GM19438 (cell line): ENCODE measurements around the gene PPIP5K2.
"Not testable (repeated sequence)": the region's sequence is repeated elsewhere in the genome, so short reads cannot be mapped to it uniquely, and the experiment has no call there.

Experiments
- ATAC-seq: cut with Tn5 transposase; IDR thresholded peaks from one replicate; pipeline ENCODE4 v1.9.1; 2021; ENCODE audit warnings: low read depth; ENCODE audit not compliant: unreplicated experiment

PPIP5K2 gene

GRCh38 chr5:103120607-103121200 is 603 bp downstream of the PPIP5K2 start:
- ATAC-seq: peak; percentile 5

- ATAC-seq: no peak
Observed at GRCh38 chr5:103122242-103122641, 2.1 kb downstream of the PPIP5K2 start.

- ATAC-seq: no peak
Observed at GRCh38 chr5:103126557-103126956, 6.5 kb downstream of the PPIP5K2 start.

GRCh38 chr5:103127292-103127817 is 7.3 kb downstream of the PPIP5K2 start:
- no peak for ATAC-seq

GRCh38 chr5:103128202-103128601 is 8.1 kb downstream of the PPIP5K2 start:
- ATAC-seq: no peak

GRCh38 chr5:103132684-103133083 is 12.6 kb downstream of the PPIP5K2 start:
- no peak for ATAC-seq

- ATAC-seq: no peak
Observed at GRCh38 chr5:103133231-103133630, 13.1 kb downstream of the PPIP5K2 start.

GRCh38 chr5:103135461-103135860 is 15.4 kb downstream of the PPIP5K2 start:
- ATAC-seq: no peak

GRCh38 chr5:103138202-103138690 is 18.1 kb downstream of the PPIP5K2 start:
- ATAC-seq: no peak

- ATAC-seq: peak; percentile 95
Observed at GRCh38 chr5:103139264-103139865, 19.3 kb downstream of the PPIP5K2 start.

- ATAC-seq: not testable (repeated sequence)
Observed at GRCh38 chr5:103142132-103142531, 22.0 kb downstream of the PPIP5K2 start.

- ATAC-seq: no peak
Observed at GRCh38 chr5:103145196-103145595, 25.1 kb downstream of the PPIP5K2 start.

- ATAC-seq: no peak
Observed at GRCh38 chr5:103148213-103148612, 28.1 kb downstream of the PPIP5K2 start.

- no peak for ATAC-seq
Observed at GRCh38 chr5:103151156-103151555, 31.1 kb downstream of the PPIP5K2 start.

GRCh38 chr5:103166706-103167105 is 46.6 kb downstream of the PPIP5K2 start:
- ATAC-seq: no peak

- no peak for ATAC-seq
Observed at GRCh38 chr5:103174147-103174546, 54.0 kb downstream of the PPIP5K2 start.

GRCh38 chr5:103177543-103177942 is 57.4 kb downstream of the PPIP5K2 start:
- ATAC-seq: no peak

GRCh38 chr5:103178167-103178566 is 58.1 kb downstream of the PPIP5K2 start:
- ATAC-seq: no peak

- ATAC-seq: no peak
Observed at GRCh38 chr5:103186152-103186551, 66.1 kb downstream of the PPIP5K2 start.

- no peak for ATAC-seq
Observed at GRCh38 chr5:103188436-103188835, 68.3 kb downstream of the PPIP5K2 start.

- no peak for ATAC-seq
Observed at GRCh38 chr5:103203226-103203625, 83.1 kb downstream of the PPIP5K2 start.

- not testable (repeated sequence) for ATAC-seq
Observed at GRCh38 chr5:103204990-103205389, 84.9 kb downstream of the PPIP5K2 start.
